HuH-7.5 (cell line): ENCODE measurements around the gene PPP6R1.

ENCODE experiments used
- DNase-seq: peaks from one replicate; pipeline ENCODE4 v3.0.0; 2011; ENCODE audit warnings: low spot score

Gene PPP6R1, protein sequence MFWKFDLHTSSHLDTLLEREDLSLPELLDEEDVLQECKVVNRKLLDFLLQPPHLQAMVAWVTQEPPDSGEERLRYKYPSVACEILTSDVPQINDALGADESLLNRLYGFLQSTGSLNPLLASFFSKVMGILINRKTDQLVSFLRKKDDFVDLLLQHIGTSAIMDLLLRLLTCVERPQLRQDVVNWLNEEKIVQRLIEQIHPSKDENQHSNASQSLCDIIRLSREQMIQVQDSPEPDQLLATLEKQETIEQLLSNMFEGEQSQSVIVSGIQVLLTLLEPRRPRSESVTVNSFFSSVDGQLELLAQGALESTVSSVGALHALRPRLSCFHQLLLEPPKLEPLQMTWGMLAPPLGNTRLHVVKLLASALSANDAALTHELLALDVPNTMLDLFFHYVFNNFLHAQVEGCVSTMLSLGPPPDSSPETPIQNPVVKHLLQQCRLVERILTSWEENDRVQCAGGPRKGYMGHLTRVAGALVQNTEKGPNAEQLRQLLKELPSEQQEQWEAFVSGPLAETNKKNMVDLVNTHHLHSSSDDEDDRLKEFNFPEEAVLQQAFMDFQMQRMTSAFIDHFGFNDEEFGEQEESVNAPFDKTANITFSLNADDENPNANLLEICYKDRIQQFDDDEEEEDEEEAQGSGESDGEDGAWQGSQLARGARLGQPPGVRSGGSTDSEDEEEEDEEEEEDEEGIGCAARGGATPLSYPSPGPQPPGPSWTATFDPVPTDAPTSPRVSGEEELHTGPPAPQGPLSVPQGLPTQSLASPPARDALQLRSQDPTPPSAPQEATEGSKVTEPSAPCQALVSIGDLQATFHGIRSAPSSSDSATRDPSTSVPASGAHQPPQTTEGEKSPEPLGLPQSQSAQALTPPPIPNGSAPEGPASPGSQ

GRCh38 chr19:55258828-55259539 is at the start of gene PPP6R1:
Gene PPP6R1, minus strand, starts transcription at chr19:55259017. Its CDS starts 11,914 bp downstream, at chr19:55247103.
- DNase-seq = peak; percentile 99

DNA sequence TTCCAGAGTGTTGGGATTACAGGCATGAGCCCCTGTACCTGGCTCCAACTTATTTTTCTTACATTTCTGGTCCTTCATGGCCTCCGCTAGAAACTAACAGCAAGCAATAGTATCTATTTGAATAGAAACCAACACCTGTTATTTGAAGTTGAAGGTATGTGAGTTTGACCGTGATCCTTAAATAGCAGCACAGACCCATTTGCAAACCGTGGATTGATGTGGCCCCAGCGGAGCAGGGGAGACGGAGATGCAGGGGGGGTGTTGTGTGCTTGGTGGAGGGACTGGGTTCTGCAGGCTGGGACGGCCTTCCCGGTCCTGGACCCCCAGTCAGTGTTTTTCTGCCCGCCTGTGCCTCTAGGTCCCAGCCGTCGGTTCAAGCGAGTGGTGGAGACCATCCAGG is 49.5 kb upstream of the PPP6R1 start:
- no peak for DNase-seq

GRCh38 chr19:55306712-55307111 is 47.9 kb upstream of the PPP6R1 start:
- no peak for DNase-seq

GRCh38 chr19:55305983-55306562 is 47.3 kb upstream of the PPP6R1 start:
- no peak for DNase-seq

- peak; percentile 77 for DNase-seq
Measured at GRCh38 chr19:55305491-55305890, 46.7 kb upstream of the PPP6R1 start.

DNA sequence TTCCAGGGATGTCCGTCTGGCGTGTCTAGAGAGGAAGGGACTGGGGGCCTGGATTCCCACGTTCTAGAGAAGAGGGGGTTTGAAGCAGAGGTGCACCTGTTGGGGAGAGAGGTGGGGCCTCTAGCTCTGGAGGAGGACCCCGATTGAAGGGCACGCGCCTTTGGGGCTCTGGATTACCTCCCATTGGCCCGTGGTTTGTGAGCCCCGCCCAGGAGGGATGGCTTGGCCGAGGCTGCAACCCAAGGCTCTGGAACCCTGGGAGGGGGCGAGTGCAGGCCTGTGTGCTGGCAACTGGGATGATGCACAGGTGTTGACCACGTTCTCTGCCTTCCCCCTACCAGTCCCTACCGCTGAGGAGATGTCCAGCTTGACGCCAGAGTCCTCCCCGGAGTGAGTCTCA is 46.2 kb upstream of the PPP6R1 start:
- no peak for DNase-seq

- peak; percentile 76 for DNase-seq
Measured at GRCh38 chr19:55304279-55304978, 45.6 kb upstream of the PPP6R1 start.

GRCh38 chr19:55303477-55303876 is 44.7 kb upstream of the PPP6R1 start:
- no peak for DNase-seq

DNA sequence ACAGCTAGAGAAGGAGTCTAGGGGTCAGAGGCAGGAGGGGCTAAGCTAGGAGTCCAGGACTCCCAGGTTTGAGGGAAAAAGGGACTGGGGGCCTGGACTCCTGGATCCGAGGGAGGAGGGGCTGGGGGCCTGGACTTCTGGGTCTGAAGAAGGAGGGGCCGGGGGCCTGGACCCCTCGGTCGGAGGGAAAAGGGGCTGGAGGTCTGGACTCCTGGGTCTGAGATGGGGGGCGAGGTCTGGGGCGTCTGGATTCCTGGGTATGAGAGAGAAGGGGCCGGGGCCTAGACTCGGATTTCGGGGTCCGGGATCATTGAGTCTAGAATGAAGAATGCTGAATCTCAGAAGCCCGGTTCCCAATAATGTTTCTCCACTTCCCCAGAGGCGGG is 43.5 kb upstream of the PPP6R1 start:
- DNase-seq = no peak

DNA sequence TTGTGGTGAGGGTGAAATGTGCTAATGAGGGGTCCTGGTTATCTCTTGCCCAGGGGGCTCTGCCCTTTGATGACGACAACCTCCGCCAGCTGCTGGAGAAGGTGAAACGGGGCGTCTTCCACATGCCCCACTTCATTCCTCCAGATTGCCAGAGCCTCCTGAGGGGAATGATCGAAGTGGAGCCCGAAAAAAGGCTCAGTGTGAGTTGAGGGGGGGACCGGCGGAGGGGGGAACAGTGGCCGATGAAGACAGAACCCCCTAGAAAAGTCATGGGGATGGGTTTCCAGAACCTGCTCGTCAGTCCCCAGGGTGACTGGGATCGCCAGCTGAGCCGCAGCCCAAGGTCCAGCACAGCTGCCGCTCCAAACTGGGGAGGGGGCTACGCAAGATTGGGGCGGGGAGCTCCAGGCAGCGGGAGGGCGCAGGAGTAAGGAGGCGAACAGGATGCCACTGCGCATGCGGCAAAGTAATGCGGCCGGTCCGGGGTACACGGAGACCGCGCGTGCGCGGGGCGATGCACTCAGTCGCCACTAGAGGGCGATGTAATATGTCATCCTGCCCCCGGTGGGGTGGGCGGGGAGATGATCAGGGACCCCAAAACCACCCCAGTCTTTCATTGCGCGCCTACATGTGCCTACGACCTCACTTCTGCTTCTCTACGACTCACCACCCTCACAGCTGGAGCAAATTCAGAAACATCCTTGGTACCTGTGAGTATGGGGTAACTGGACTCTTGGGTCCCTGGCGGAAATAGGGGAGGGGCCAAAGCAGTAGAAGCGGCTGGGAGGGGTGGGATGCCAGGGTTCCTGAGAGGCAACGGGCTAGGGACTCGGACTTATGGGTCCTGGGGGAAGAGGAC is 42.9 kb upstream of the PPP6R1 start:
- DNase-seq = peak; percentile 100

GRCh38 chr19:55300886-55301458 is 42.2 kb upstream of the PPP6R1 start:
- no peak for DNase-seq

DNA sequence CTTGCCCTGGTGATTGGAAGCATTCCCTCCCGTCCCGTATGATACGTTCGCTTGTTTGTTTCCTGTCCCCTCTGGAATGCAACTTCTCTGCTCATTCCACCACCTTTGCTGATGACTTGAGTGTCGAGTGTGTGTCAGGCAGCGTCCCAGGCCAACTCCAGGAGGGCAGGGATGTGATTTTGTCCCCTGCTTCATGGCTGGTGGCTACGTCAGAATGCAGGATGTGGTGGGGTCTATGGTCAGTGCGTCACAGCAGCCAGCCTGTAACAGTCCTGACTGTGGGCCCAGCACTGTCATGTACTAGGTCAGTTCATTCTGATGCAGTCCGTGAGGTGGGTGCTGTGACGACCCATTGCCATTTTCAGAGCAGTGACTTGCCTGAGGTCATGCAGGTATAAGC is 41.2 kb upstream of the PPP6R1 start:
- DNase-seq = no peak

- no peak for DNase-seq
Measured at GRCh38 chr19:55297267-55297666, 38.5 kb upstream of the PPP6R1 start.

- DNase-seq = no peak
Measured at GRCh38 chr19:55289117-55289796, 30.4 kb upstream of the PPP6R1 start.

DNA sequence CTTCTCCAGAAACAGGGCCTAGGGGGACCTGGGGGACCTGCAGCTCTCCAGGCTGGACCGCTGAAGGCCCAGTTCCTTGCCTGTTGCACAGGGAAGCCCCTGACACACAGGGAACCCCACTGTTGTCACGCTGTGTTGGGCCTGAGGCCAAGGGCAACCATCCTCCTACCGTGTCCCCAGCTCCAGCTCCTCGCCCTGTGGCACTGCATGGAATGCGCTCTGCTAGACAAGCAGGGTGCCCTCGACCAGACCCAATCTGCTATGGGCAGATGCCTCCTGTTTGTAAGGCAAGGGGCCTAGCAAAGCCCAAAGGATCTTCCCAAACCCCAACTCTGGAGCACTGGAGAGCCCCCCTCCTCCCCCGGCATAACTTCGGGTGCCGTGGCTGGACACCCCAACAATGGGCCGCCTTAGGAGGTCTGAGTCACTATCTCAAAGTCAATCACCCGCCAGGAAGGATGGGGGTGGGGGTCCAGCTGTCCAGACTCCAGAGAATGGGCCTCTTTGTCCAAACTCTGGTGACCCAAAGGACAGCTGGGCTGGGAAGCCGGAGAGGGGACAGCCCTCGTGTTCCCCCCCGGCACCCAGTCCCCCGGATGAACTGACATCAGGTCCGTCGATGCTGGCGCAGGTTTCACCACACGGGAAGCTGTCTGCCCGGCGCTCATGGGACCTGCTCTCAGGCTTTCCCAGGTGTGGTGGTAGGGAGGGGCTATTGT is 28.7 kb upstream of the PPP6R1 start:
- DNase-seq = no peak

DNA sequence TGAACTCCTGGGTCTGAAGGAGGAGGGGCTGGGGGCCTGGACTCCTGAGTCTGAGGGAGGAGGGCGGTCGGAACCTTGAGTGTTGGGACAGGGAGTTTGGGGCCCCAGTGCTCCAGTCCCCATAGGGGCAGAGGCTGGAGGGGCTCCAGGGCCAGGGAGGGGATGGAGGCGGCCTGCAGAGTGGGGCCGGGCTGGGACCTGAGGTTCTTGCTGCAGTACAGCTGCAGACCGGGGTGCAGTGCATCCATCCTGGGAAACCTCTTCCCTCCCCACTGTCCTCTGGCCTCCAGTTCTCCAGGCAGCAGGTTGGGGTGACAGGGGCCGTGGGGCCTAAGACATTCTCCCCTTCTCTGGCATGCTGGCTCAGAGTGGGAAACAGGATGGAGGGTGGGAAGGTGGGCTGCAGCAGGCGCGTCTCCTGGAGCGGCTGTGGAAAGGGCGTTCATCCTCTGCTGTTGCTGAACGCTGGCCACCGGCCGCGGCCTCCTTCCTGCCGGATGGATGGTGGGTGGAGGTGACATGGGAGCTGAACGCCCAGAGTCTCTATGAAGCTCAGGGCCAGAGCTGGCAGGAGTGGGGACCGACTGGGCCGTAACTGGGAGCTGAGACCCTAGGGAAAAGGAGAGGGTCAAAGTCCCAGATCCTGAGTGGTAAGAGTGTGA is 26.5 kb upstream of the PPP6R1 start:
- DNase-seq = no peak

DNA sequence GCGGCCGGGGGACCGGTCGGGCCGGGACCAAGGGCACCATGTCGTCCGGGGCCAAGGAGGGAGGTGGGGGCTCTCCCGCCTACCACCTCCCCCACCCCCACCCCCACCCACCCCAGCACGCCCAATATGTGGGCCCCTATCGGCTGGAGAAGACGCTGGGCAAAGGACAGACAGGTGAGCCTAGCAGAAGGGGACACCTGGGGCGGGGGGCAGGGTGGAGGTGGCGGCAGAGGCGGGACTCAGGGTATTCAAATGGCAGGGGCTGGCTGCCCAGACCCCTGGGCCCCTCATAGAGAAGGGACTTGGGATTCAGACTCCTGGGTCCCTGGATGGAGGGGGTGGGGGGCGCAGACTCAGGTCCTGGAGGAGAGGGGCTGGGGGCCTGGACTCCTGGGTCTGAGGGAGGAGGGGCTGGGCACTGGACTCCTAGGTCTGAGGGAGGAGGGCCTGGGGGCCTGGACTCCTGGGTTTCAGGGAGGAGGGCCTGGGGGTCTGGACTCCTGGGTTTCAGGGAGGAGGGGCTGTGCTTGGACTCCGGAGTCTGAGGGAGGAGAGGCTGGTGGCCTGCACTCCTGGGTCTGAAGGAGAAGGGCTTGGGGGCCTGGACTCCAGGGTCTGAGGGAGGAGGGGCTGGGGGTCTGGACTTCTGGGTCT is 25.7 kb upstream of the PPP6R1 start:
- no peak for DNase-seq
